SJCRH30 (cell line): ENCODE measurements around the gene COL4A4. TPM values are rescaled to one million over a fixed set of nuclear protein-coding genes. Genes with fewer than 3 reads are reported as not detected.
A peak's percentile ranks its signal among the peaks of the same experiment; 100 is the strongest.
"Not testable (repeated sequence)": the region's sequence is repeated elsewhere in the genome, so short reads cannot be mapped to it uniquely, and the experiment has no call there.

Experiments used
- DNase-seq, 2 experiments: peaks; one replicate each; pipeline ENCODE4 v3.0.0-alpha.2; 2015 to 2020
- H3K27ac ChIP-seq: fragments of 250-450 bp; sonication (Bioruptor Pico); 2 replicates; pipeline ENCODE4 v1.5.1; 2020; ENCODE audit warnings: mild to moderate bottlenecking, moderate library complexity
- H3K27me3 ChIP-seq: fragments of 250-450 bp; sonication (Bioruptor Pico); 2 replicates; pipeline ENCODE4 v1.5.1; 2020; ENCODE audit warnings: mild to moderate bottlenecking, moderate library complexity
- H3K36me3 ChIP-seq: fragments of 250-450 bp; sonication (Bioruptor Pico); 2 replicates; pipeline ENCODE4 v1.5.1; 2020; ENCODE audit warnings: mild to moderate bottlenecking, moderate library complexity
- H3K4me1 ChIP-seq: fragments of 250-450 bp; sonication (Bioruptor Pico); 2 replicates; pipeline ENCODE4 v1.5.1; 2020; ENCODE audit warnings: mild to moderate bottlenecking, moderate library complexity
- H3K4me3 ChIP-seq: fragments of 250-450 bp; sonication (Bioruptor Pico); 2 replicates; pipeline ENCODE4 v1.5.1; 2020; ENCODE audit warnings: mild to moderate bottlenecking, moderate library complexity
- H3K9me3 ChIP-seq: fragments of 250-450 bp; sonication (Bioruptor Pico); replicated peaks from 2 replicates; pipeline ENCODE4 v1.5.1; 2020; ENCODE audit warnings: mild to moderate bottlenecking, moderate library complexity
- total RNA-seq: library from RNA; depleted of rRNA; stranded (reverse); fragments of >200 nt; shearing (Covaris generic); gene quantifications from 2 replicates; pipeline ENCODE4 v1.2.3, GENCODE V29; 2014

COL4A4 gene
- total RNA-seq, 1 experiment from 2014 or later, result not detected

DNA sequence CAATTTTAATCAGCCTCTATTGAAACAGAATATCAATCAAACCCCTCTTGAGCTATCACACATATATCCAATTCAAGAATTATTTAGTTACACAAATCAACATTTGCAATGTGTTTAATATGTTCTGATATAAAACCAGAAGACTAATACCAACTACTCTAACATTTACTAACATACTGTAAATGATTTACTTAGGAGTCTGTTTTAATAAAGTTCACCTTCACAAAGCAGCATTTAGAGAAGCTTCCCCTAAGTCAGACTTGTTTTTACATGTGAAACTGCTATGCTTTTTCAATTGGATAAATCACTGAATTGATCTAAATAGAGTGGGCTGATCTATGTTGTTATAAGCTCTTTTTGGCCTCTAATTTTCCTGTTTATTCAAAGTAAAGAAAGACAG is 18.8 kb upstream of the COL4A4 start:
- no peak for DNase-seq
- H3K27ac ChIP-seq, result no peak overlapping the region
- no peaks in the 10 kb centered on the region for H3K27me3 ChIP-seq
- H3K4me3 ChIP-seq, result no peak overlapping the region
- H3K4me1 ChIP-seq, result peaks cover 2% of the 10 kb centered on the region; the same call in 1 of the 2 replicates
- no peaks in the 10 kb centered on the region for H3K9me3 ChIP-seq
- H3K36me3 ChIP-seq, result no peaks in the 10 kb centered on the region

DNA sequence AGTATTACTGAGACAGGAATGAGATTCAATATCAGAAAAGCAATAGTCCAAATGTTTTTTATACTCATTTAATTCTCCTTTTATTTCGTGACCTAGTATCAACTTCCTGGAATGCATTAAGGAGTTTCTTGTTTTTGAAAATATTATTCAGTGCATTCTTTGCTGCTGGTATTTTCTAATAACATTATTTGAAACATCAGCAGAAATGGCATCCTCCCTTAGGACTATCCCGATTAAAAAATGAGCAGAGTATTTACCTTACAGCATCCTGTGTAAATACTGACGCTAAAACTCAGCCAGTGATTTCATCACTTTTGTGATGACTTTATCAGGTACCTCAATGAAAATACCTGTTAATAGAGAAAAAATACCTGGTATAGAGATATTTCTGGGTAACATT is 16.8 kb upstream of the COL4A4 start:
- Histone ChIP-seq H3K4me1 (no peaks in the 10 kb centered on the region; the same call in 1 of the 2 replicates), H3K27ac (no peak overlapping the region), H3K27me3 (no peaks in the 10 kb centered on the region), H3K9me3 (no peaks in the 10 kb centered on the region; the same call in 1 of the 2 replicates), H3K4me3 (no peak overlapping the region), H3K36me3 (no peaks in the 10 kb centered on the region)
- DNase-seq, result no peak

DNA sequence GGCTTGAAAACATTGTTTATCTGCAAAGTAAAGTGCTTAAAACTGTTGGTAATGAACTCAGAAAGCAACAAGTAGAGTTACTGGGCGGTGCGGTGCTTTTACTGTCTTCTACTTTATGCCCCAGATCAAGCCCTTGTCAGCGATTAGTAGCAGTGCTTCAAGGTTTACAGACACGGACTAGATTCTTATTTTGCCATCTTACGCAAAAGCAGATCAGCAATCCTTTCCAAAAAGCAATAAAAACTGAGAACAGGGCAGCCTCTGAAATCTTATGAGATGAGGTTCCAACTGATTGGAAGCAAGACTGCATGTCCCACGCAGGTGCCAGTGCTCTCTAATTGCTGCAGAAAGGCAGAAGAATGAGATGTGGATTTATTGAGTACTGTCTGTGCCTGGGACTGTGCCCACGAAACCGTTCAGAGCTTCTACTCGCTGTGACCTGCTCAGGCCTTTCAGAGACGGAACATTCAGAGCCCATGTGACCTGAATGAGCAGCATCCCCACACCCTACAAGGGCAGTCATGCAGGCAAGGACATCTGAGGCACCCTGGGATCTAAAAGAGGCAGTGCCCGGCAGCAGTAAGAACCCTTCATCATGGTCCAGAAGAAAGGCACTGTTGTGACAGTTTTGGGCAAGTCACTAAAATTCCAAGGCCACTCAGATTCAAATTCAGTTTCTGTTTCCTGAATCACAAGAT is 16.1 kb upstream of the COL4A4 start:
- H3K4me3 ChIP-seq, result no peak overlapping the region
- H3K27ac ChIP-seq, result no peak overlapping the region
- H3K4me1 ChIP-seq, result no peaks in the 10 kb centered on the region; the same call in 1 of the 2 replicates
- DNase-seq, result no peak
- no peaks in the 10 kb centered on the region; the same call in 1 of the 2 replicates for H3K9me3 ChIP-seq
- no peaks in the 10 kb centered on the region for H3K36me3 ChIP-seq
- H3K27me3 ChIP-seq, result no peaks in the 10 kb centered on the region

DNA sequence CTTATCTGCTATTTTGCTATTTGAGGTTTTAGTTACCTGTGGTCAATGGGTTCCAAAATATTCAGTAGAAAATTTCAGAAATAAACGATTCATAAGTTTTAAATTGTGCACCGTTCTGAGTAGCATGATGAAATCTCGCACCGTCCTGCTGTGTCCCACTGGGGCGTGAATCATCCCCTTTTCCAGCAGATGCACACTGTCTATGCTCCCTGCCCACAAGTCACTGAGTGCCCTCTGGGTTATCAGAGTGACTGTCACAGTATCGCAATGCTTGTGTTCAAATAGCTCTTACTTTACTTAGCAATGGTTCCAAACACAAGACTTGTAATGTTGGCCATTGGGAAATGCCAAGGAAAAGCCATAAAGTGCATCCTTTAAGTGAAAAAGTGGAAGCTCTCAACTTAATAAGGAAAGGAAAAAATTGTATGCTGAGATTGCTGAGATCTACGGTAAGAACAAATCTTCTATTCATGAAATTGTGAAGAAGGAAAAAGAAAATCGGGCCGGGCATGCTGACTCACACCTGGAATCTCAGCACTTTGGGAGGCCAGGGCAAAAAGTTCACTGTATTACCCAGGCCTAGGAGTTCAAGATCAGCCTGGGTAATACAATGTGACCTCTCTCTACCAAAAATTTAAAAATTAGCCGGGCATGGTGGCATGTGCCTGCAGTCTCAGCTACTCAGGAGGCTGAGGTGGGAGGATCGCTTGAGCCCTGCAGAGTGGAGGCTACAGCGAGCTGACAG is 13.8 kb upstream of the COL4A4 start:
- H3K4me1 ChIP-seq, result no peaks in the 10 kb centered on the region; the same call in 1 of the 2 replicates
- no peaks in the 10 kb centered on the region for H3K36me3 ChIP-seq
- no peaks in the 10 kb centered on the region; the same call in 1 of the 2 replicates for H3K9me3 ChIP-seq
- no peak for DNase-seq
- no peak overlapping the region for H3K27ac ChIP-seq
- no peaks in the 10 kb centered on the region for H3K27me3 ChIP-seq
- H3K4me3 ChIP-seq, result no peak overlapping the region

DNA sequence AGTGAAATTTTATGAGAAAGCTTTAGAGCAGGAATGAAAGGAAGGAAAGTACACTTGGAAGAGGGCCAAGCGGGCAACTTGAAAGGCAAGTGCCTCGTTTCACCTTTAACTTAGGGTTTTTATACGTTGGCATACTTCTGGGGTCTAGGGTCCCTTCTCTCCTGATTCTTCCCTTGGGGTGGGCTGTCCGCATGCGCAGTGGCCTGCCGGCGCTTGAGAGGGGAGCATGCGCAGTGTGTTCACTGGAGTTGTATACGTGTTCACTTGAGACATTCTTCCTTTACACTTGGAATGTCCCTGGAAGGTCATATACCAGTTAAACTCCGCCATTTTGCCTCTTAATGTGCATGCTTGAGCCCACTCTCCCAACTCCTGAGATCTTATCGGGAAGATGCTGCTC is 7.8 kb upstream of the COL4A4 start:
- not testable (repeated sequence) for H3K36me3 ChIP-seq, H3K27me3 ChIP-seq, H3K9me3 ChIP-seq, DNase-seq, H3K4me1 ChIP-seq, H3K4me3 ChIP-seq, H3K27ac ChIP-seq

DNA sequence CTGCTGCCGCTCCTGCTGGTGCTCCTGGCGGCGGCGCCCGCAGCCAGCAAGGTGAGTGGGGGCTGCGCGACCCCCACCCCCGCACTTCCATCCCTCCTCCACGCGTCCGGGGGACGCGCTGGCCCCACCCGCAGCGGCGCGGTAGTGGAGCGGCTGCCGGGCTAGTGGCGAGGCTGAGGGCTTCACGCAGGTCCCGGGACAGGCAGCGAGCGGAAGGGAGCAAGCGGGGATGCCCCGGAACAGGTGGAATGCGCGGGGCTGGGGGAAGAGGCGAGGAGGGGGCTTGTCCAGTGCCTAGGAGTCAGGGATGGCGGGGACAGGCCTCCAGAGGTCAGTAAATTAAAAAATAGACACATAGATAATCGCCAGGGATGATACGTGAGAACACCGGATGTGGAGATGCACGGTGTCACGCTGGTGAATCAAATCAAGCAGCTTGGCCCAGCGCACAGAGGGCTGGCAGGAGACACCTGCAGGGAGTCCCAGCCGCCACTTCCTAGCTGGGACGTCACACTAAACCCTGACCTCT is 822 bp upstream of the COL4A4 start:
- DNase-seq, result no peak
- Histone ChIP-seq H3K4me1 (no peaks in the 10 kb centered on the region), H3K36me3 (no peaks in the 10 kb centered on the region), H3K27me3 (no peaks in the 10 kb centered on the region), H3K9me3 (no peaks in the 10 kb centered on the region; the same call in 1 of the 2 replicates), H3K27ac (no peak overlapping the region), H3K4me3 (no peak overlapping the region)

DNA sequence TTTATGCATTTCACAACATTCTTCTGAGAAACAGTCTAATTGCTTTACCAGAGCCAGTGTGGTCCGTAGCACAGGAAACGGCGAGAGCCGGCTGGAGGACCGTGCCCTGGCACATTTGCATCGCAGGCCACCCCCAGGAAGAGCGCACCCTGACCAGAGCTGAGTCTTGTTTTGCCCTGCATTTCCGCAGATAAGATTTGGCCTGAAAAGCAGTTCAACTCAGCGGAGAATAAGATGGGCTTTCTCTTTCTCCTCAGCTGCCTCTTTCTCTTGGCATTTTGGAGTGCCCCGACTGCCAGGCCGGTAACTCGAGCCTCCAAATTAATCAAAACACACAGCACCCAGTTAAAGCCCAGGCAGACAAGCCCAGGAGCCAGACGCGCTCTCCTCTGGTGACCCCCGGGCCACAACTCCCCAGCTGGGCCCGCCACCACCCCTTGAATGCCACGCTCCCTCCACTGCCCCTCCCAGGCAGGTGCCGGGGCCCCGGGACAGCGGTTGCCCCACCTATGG is 464 bp downstream of the COL4A4 start:
- H3K4me3 ChIP-seq, result no peak overlapping the region
- no peaks in the 10 kb centered on the region for H3K27me3 ChIP-seq
- H3K36me3 ChIP-seq, result no peaks in the 10 kb centered on the region
- no peaks in the 10 kb centered on the region for H3K9me3 ChIP-seq
- no peak overlapping the region for H3K27ac ChIP-seq
- H3K4me1 ChIP-seq, result no peaks in the 10 kb centered on the region
- no peak for DNase-seq

DNA sequence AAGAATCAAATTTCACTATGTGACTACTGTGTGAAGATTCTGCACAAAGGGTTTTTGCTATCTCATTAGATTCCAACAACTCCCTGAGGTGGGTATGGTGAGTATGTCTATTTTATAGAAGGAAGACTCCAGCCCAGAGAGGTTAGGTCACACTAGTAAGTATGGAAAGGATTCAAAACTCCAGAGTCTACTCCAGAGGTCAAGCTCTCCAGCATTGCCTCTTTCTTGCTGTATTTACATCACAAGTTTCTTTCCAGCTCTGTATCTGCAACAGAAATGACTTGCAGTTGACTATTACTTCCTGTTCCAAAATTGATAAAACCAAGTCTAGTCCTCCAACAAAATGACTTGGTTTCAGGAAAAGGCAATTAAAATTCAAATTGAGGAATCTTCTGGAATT is 2.1 kb downstream of the COL4A4 start:
- DNase-seq, result no peak
- H3K4me3 ChIP-seq, result no peak overlapping the region
- H3K27me3 ChIP-seq, result no peaks in the 10 kb centered on the region

DNA sequence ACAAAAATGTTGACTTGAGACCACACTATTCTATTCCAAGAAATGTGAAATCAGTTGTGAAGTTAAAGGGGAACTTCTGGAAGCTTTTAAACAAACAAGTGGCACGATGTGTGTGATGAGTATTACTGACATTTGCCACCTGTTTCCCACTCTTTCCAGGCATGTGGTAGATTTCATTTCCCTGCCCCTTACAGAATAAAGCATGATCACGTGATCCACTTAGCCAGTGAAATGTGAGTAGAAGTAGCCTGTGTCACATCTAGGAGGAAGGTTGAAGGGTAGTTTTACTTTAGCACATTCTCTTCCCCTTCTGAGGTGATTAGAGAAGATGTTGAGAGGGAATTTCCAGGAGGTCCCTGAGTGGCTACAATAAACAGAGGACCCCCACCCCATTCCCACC is 3.8 kb downstream of the COL4A4 start:
- Histone ChIP-seq H3K27ac (no peak overlapping the region), H3K36me3 (no peaks in the 10 kb centered on the region), H3K4me1 (no peaks in the 10 kb centered on the region), H3K9me3 (no peaks in the 10 kb centered on the region), H3K27me3 (no peaks in the 10 kb centered on the region), H3K4me3 (no peak overlapping the region)
- DNase-seq, result peak in 1 of 2 experiments; percentile 31

More for the DNA sequence above, 2.1 kb downstream of the COL4A4 start:
- Histone ChIP-seq H3K27ac (no peak overlapping the region), H3K36me3 (no peaks in the 10 kb centered on the region), H3K9me3 (no peaks in the 10 kb centered on the region), H3K4me1 (no peaks in the 10 kb centered on the region)

DNA sequence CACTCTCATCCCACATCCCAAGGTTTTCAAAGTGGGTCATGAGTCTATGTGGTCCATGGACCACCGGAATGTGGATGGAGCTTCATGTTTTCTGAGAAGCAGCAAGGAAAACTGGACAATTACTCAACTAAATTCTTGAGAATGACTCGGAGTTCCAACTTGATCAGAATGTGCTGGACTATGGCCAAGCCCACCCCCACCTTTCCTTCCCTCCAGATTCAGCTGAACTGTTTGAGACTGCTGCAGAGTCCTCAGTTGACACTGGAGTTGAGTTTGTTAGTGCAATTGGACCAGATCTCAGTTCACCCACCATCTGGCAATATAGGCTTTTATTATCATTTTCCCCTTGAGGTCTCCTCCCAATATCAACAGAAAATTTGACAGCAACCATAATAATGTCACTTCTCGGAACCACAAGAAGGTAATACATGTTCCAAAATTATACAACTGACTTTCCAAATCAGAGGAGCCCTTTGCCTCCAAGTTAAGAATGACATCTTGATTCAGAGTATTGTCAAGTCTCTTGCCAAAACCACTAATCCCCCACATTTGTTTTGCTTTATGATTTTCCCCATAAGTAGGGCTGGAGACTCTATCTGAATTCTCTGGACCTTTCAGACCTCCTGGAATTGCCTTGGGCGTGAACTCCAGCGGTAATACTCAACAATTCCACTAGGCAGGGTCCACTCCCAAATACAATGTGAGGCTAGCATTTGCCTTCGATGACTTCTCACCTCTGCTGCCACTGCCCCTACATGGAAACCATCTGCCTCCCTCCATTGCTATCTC is 8.8 kb downstream of the COL4A4 start:
- Histone ChIP-seq H3K9me3 (no peaks in the 10 kb centered on the region), H3K27ac (no peak overlapping the region), H3K27me3 (no peaks in the 10 kb centered on the region), H3K36me3 (no peaks in the 10 kb centered on the region), H3K4me3 (no peak overlapping the region), H3K4me1 (no peaks in the 10 kb centered on the region)
- DNase-seq, result peak in 1 of 2 experiments; percentile 43

DNA sequence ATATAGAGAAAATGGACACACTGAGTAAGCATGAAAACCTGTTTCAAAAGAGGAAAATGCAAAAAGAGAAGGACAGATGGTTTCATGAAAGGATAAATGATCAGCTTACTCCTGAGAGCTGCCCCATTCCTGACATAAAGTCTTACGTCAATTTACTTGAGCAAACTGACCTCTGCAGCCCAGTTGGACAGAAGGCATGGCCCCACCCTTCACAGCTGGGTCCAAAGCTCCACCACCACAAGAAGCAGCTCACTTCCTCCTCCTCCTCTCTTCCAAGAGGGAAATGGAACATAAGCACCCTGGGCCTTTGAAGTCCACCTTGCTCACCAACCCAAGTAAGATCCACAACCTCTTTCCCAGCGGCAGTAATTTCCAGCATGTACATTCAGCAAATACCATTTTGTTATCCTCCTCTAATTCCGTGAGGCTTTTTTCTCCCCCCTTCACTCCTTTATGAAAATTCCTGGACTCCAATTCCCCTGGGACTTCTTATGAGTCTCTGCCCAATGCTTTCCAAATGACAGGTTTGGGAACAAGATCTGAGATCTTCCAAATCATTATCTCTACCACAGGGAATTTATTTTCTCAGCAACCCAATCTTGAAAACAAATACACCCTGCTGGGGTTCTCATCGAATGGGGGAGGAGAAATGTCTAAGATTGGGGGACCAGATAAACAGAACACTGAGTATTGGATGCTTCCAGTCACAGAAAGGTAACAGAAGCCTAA is 10.1 kb downstream of the COL4A4 start:
- DNase-seq, result no peak
- H3K9me3 ChIP-seq, result no peaks in the 10 kb centered on the region
- no peak overlapping the region for H3K4me3 ChIP-seq
- H3K27me3 ChIP-seq, result no peaks in the 10 kb centered on the region
- no peak overlapping the region for H3K27ac ChIP-seq
- no peaks in the 10 kb centered on the region for H3K4me1 ChIP-seq
- no peaks in the 10 kb centered on the region for H3K36me3 ChIP-seq

DNA sequence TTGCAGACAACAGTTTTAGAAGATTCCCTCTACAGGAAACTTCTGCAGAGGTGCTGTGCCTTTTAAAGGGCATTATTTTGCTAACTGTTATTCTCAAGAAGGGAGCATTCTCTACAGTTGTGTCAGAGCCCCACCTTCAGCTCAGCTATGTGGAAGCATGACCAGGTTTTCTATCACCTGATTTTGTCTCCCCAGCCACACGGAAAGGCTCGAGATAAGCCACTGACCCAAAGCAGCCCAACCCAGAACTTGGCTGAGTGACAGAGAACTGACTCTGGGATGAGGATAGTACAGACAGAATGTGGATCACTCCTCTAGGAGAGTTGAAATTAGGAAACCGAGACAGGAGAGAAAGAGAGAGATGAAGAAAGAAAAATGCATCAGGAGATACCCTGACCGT is 10.7 kb downstream of the COL4A4 start:
- H3K4me1 ChIP-seq, result no peaks in the 10 kb centered on the region
- no peaks in the 10 kb centered on the region for H3K9me3 ChIP-seq

DNA sequence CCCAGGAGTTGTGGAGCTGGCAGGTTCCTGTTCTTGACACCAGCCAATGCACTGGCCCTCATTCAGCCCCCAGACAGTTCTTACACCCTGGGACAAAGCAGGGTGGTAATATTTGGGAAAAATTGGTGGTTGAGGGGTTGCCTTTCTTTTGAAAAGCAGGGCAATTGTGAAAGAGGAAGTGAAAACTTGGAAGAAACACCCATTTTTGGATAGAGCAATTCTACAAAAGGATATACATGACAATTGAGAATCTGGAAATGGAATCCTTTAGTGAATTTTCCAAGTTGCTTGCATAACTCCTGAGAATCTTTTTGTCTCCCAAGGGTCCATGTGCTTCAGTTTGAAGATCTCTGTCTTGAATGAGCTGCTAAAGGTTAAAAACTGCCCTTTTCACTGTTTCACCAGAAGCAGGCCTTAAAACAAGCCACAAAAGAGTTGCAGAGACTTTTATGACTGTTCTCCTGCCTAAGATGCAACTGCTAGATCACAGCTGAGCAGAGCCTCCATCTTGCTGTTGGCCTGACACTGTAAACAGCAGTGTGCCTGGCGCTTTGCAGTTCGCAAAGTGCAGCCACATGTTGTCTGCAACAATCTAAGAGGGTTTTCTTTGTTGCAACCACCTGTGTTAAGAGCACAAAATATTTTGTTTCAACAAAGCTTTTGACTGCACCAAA is 11.8 kb downstream of the COL4A4 start:
- H3K27ac ChIP-seq, result no peak overlapping the region
- H3K4me3 ChIP-seq, result no peak overlapping the region
- no peaks in the 10 kb centered on the region for H3K4me1 ChIP-seq
- H3K27me3 ChIP-seq, result no peaks in the 10 kb centered on the region
- H3K36me3 ChIP-seq, result no peaks in the 10 kb centered on the region
- 0 out of 2 replicates have a peak, but pooled peaks cover under 1% of the 10 kb centered on the region for H3K9me3 ChIP-seq
- DNase-seq, result no peak

More for the DNA sequence above, 10.7 kb downstream of the COL4A4 start:
- Histone ChIP-seq H3K27me3 (no peaks in the 10 kb centered on the region), H3K4me3 (no peak overlapping the region), H3K27ac (no peak overlapping the region), H3K36me3 (no peaks in the 10 kb centered on the region)
- no peak for DNase-seq
